ENCODE data around the gene ST13. TPM values are rescaled to one million over a fixed set of nuclear protein-coding genes. Genes with fewer than 3 reads are reported as not detected.

ST13 gene
- total and polyA plus RNA-seq, 9 of the 15 experiments (the other 6 are each of a cell fraction or from before 2014, with no cell fraction given) = 53.6 to 311 (median 195) TPM

DNA sequence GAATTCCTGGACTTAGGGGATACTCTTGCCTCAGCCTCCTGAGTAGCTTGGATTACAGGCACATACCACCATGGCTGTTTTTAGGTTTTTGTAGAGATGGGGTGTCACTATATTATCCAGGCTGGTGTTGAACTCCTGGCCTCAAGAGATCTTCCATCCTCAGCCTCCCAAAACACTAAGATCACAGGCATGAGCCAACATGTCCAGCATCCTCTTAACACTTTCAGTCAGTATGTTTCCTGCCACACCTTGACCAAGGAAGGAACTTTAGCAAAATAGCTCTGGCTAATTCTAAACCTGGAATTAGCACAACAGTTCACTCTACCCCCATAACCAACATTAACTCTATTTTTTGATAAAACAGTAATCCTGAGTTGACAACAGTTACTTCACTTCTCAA is 32.7 kb upstream of the ST13 start:
- H2AFZ ChIP-seq (ENCODE audit: low read depth, low read length) = no peak overlapping the region
- DNase-seq (ENCODE audit: extremely low read depth in 1 of 4, low spot score in 3 of 4) (no peak), FAIRE-seq (no peak), ATAC-seq (no peak)
- no peak overlapping the region for H3K4me3 ChIP-seq
- CTCF ChIA-PET (ENCODE audit: low intra/inter-chr PET ratio) = no interaction called here
- no peaks in the 10 kb centered on the region for H3K9me1 ChIP-seq (ENCODE audit: control insufficient read depth, insufficient read depth, low read length)
- H3K36me3 ChIP-seq (ENCODE audit: control insufficient read depth, insufficient read depth, low read length) = peaks cover 32% of the 10 kb centered on the region; the same call in 2 of the 3 replicates
- POLR2A ChIA-PET = no interaction called here
- no peak overlapping the region for H3K9ac ChIP-seq (ENCODE audit: insufficient read depth in 1 of 2, low read depth in 2 of 2, low read length in 2 of 2)
- H4K20me1 ChIP-seq (replicated peaks; ENCODE audit: control insufficient read depth, insufficient read depth, low read length) = no peaks in the 10 kb centered on the region
- no peaks in the 10 kb centered on the region for H3K27me3 ChIP-seq (ENCODE audit: control insufficient read depth in 2 of 2, insufficient read depth in 2 of 2, low read length in 2 of 2)
- no peaks in the 10 kb centered on the region for H3K9me3 ChIP-seq (replicated peaks; ENCODE audit: control insufficient read depth, insufficient read depth, low read depth, low read length)
- H3K27ac ChIP-seq (ENCODE audit: extremely low read depth, low read depth, low read length) = no peak overlapping the region
- H3K4me1 ChIP-seq (replicated peaks in 1 of 2; ENCODE audit: control insufficient read depth in 2 of 2, insufficient read depth in 2 of 2, low read length in 2 of 2) = no peaks in the 10 kb centered on the region
- in situ Hi-C loops (cut with MboI) = no loop called here
- H3K4me2 ChIP-seq (ENCODE audit: insufficient read depth, low read length) = no peak overlapping the region
- no TSS peak for BruUV-seq (replicated peaks)
- intact Hi-C loops (cut with micrococcal nuclease) = no loop called here
- H3K79me2 ChIP-seq (ENCODE audit: control insufficient read depth, insufficient read depth, low read length) = no peaks in the 10 kb centered on the region
- TF ChIP-seq, protein P1, sequence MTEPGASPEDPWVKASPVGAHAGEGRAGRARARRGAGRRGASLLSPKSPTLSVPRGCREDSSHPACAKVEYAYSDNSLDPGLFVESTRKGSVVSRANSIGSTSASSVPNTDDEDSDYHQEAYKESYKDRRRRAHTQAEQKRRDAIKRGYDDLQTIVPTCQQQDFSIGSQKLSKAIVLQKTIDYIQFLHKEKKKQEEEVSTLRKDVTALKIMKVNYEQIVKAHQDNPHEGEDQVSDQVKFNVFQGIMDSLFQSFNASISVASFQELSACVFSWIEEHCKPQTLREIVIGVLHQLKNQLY (CRISPR knock-in tag; conservative IDR thresholded peaks at IDR 0.05) = no peak
- TF ChIP-seq, protein P2, sequence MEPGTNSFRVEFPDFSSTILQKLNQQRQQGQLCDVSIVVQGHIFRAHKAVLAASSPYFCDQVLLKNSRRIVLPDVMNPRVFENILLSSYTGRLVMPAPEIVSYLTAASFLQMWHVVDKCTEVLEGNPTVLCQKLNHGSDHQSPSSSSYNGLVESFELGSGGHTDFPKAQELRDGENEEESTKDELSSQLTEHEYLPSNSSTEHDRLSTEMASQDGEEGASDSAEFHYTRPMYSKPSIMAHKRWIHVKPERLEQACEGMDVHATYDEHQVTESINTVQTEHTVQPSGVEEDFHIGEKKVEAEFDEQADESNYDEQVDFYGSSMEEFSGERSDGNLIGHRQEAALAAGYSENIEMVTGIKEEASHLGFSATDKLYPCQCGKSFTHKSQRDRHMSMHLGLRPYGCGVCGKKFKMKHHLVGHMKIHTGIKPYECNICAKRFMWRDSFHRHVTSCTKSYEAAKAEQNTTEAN (CRISPR knock-in tag; IDR thresholded peaks at IDR 0.05) = no peak
- no peak for TF ChIP-seq ZBTB17 (CRISPR knock-in tag; IDR thresholded peaks at IDR 0.05)
- TF ChIP-seq SRSF1 (IDR thresholded peaks at IDR 0.05; ENCODE audit: low read depth, low read length) = no peak
- no peak for TF ChIP-seq HDAC6 (IDR thresholded peaks at IDR 0.05; ENCODE audit: low read depth, low read length)
- no peak for TF ChIP-seq PHF8 (IDR thresholded peaks at IDR 0.05; ENCODE audit: borderline replicate concordance, low read length)
- no peak for TF ChIP-seq ZNF217 (CRISPR knock-in tag; IDR thresholded peaks at IDR 0.05)
- no peak for TF ChIP-seq FOXK1 (CRISPR knock-in tag; IDR thresholded peaks at IDR 0.05; ENCODE audit: borderline replicate concordance)
- no peak for TF ChIP-seq CHCHD3 (CRISPR knock-in tag; IDR thresholded peaks at IDR 0.05)
- TF ChIP-seq, protein P3, sequence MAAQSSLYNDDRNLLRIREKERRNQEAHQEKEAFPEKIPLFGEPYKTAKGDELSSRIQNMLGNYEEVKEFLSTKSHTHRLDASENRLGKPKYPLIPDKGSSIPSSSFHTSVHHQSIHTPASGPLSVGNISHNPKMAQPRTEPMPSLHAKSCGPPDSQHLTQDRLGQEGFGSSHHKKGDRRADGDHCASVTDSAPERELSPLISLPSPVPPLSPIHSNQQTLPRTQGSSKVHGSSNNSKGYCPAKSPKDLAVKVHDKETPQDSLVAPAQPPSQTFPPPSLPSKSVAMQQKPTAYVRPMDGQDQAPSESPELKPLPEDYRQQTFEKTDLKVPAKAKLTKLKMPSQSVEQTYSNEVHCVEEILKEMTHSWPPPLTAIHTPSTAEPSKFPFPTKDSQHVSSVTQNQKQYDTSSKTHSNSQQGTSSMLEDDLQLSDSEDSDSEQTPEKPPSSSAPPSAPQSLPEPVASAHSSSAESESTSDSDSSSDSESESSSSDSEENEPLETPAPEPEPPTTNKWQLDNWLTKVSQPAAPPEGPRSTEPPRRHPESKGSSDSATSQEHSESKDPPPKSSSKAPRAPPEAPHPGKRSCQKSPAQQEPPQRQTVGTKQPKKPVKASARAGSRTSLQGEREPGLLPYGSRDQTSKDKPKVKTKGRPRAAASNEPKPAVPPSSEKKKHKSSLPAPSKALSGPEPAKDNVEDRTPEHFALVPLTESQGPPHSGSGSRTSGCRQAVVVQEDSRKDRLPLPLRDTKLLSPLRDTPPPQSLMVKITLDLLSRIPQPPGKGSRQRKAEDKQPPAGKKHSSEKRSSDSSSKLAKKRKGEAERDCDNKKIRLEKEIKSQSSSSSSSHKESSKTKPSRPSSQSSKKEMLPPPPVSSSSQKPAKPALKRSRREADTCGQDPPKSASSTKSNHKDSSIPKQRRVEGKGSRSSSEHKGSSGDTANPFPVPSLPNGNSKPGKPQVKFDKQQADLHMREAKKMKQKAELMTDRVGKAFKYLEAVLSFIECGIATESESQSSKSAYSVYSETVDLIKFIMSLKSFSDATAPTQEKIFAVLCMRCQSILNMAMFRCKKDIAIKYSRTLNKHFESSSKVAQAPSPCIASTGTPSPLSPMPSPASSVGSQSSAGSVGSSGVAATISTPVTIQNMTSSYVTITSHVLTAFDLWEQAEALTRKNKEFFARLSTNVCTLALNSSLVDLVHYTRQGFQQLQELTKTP (IDR thresholded peaks at IDR 0.05; ENCODE audit: low read depth in 1 of 2, partially characterized antibody in 2 of 2) = no peak
- no peak for TF ChIP-seq SLC30A9 (CRISPR knock-in tag; IDR thresholded peaks at IDR 0.05)
- TF ChIP-seq FOXA3 (CRISPR knock-in tag; conservative IDR thresholded peaks at IDR 0.05 in 1 of 2, IDR thresholded peaks at IDR 0.05 in 1 of 2) = no peak
- no peak for TF ChIP-seq ZFPM2 (CRISPR knock-in tag; IDR thresholded peaks at IDR 0.05)
- TF ChIP-seq POLR2A (conservative IDR thresholded peaks at IDR 0.05) = no peak
- TF ChIP-seq, protein P4, sequence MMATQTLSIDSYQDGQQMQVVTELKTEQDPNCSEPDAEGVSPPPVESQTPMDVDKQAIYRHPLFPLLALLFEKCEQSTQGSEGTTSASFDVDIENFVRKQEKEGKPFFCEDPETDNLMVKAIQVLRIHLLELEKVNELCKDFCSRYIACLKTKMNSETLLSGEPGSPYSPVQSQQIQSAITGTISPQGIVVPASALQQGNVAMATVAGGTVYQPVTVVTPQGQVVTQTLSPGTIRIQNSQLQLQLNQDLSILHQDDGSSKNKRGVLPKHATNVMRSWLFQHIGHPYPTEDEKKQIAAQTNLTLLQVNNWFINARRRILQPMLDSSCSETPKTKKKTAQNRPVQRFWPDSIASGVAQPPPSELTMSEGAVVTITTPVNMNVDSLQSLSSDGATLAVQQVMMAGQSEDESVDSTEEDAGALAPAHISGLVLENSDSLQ (IDR thresholded peaks at IDR 0.05) = no peak

All from K562 (cell line).